Testis (tissue), 2 donors: ENCODE results near the gene PLEKHN1.

Experiments
- POLR2A ChIP-seq: fragments of 450-650 bp; IDR thresholded peaks from one replicate; pipeline ENCODE4 v1.6.1; 2017; ENCODE audit warnings: antibody characterized with exemption, mild to moderate bottlenecking, moderate library complexity
- TF ChIP-seq, protein P1 (sequence below), 3 experiments: fragments of 450-650 bp in 2 of 3; fragments of 200-600 bp in 1 of 3; sonication (generic) in 1 of 3; IDR thresholded peaks; one replicate each; pipeline ENCODE4 v1.5.1; 2016 to 2019; ENCODE audit warnings: antibody characterized with exemption in 3 of 3, mild to moderate bottlenecking in 2 of 3, moderate library complexity in 1 of 3

DNA sequence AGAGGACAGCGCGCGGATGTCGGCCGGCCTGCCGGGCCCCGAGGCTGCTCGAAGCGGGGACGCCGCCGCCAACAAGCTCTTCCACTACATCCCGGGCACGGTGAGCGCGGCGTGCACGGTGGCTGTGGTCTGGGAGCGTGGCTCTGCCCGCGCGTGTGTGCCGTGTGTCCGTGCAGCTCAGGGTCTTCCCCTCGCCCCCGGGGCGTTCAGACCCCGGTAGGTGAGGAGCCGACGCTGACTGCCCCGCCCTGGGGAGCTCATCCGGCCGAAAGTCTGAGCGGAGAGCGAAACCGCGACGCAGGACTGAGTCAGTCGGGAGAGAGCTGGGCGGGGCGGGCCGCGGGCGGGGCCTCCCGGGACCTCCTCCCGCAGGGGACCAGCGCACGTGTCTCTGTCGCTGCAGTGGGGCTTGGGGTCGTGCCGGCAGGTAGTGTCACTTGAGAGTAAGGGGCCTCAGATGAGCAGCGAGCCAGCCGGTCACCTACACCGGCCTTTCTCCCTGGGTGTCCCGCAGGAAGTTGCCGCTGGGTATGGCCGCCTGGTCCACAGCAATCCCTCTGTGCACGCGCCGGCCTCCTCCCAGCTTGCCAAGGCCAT, 520 bp downstream of the PLEKHN1 start:
- TF ChIP-seq POLR2A = no peak
- TF ChIP-seq, protein P1, sequence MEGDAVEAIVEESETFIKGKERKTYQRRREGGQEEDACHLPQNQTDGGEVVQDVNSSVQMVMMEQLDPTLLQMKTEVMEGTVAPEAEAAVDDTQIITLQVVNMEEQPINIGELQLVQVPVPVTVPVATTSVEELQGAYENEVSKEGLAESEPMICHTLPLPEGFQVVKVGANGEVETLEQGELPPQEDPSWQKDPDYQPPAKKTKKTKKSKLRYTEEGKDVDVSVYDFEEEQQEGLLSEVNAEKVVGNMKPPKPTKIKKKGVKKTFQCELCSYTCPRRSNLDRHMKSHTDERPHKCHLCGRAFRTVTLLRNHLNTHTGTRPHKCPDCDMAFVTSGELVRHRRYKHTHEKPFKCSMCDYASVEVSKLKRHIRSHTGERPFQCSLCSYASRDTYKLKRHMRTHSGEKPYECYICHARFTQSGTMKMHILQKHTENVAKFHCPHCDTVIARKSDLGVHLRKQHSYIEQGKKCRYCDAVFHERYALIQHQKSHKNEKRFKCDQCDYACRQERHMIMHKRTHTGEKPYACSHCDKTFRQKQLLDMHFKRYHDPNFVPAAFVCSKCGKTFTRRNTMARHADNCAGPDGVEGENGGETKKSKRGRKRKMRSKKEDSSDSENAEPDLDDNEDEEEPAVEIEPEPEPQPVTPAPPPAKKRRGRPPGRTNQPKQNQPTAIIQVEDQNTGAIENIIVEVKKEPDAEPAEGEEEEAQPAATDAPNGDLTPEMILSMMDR (IDR thresholded peaks at IDR 0.05) = no peak
